GM23338 (cell line): Measurements from ENCODE around the gene GALK1. TPM values are rescaled to one million over a fixed set of nuclear protein-coding genes. Genes with fewer than 3 reads are reported as not detected.

Source experiments
- ATAC-seq: fragments of 200-7000 bp; cut with Tn5 transposase; 3 replicates; pipeline ENCODE4 v1.9.1; 2020
- DNase-seq: peaks from one replicate; pipeline ENCODE4 v3.0.0-alpha.2; 2015; ENCODE audit warnings: low spot score
- H2AFZ ChIP-seq: fragments of 200-600 bp; sonication (generic); 2 replicates; pipeline ENCODE4 v1.8.0; 2016; ENCODE audit warnings: antibody characterized with exemption, mild to moderate bottlenecking, moderate library complexity
- H3F3A ChIP-seq: fragments of 200-600 bp; sonication (generic); replicated peaks from 2 replicates; pipeline ENCODE4 v1.8.0; 2017; ENCODE audit warnings: antibody characterized with exemption, mixed run types, low read depth
- H3K27ac ChIP-seq: fragments of 200-600 bp; sonication (generic); 2 replicates; pipeline ENCODE4 v1.6.1; 2016; ENCODE audit warnings: low read depth
- H3K27me3 ChIP-seq: fragments of 200-600 bp; sonication (generic); 2 replicates; pipeline ENCODE4 v1.8.0; 2016; ENCODE audit warnings: mild to moderate bottlenecking, mixed run types, moderate library complexity; ENCODE audit not compliant: insufficient read depth
- H3K36me3 ChIP-seq: fragments of 200-600 bp; sonication (generic); 2 replicates; pipeline ENCODE4 v1.8.0; 2016; ENCODE audit warnings: mild to moderate bottlenecking; ENCODE audit not compliant: insufficient read depth
- H3K4me1 ChIP-seq: fragments of 200-600 bp; sonication (generic); 2 replicates; pipeline ENCODE4 v1.8.0; 2016; ENCODE audit warnings: mild to moderate bottlenecking, moderate library complexity; ENCODE audit not compliant: insufficient read depth
- H3K4me2 ChIP-seq: fragments of 200-600 bp; sonication (generic); 2 replicates; pipeline ENCODE4 v1.7.1; 2017; ENCODE audit warnings: mixed run types
- H3K4me3 ChIP-seq: fragments of 200-600 bp; sonication (generic); 2 replicates; pipeline ENCODE4 v1.6.1; 2016; ENCODE audit warnings: mixed run types
- H3K79me2 ChIP-seq: fragments of 200-600 bp; sonication (generic); replicated peaks from 2 replicates; pipeline ENCODE4 v1.8.0; 2017; ENCODE audit warnings: mild to moderate bottlenecking; ENCODE audit not compliant: insufficient read depth
- H3K9me2 ChIP-seq: fragments of 200-600 bp; sonication (generic); 2 replicates; pipeline ENCODE4 v1.8.0; 2017; ENCODE audit not compliant: insufficient read depth
- H4K20me1 ChIP-seq: fragments of 200-600 bp; sonication (generic); replicated peaks from 2 replicates; pipeline ENCODE4 v1.8.0; 2017; ENCODE audit warnings: mild to moderate bottlenecking; ENCODE audit not compliant: insufficient read depth
- H3K27ac Mint-ChIP-seq: 2 replicates; pipeline ENCODE4 v1.8.0; 2020; ENCODE audit warnings: inconsistent platforms, mild to moderate bottlenecking, moderate library complexity, mixed read lengths
- H3K27me3 Mint-ChIP-seq: 3 replicates; pipeline ENCODE4 v1.8.0; 2022; ENCODE audit warnings: low read depth, mild to moderate bottlenecking, moderate library complexity, mixed read lengths, inconsistent platforms; ENCODE audit not compliant: insufficient read depth, poor library complexity
- H3K36me3 Mint-ChIP-seq: 3 replicates; pipeline ENCODE4 v1.8.0; 2021; ENCODE audit warnings: low read depth, mild to moderate bottlenecking, inconsistent platforms, moderate library complexity, mixed read lengths
- H3K4me1 Mint-ChIP-seq: 3 replicates; pipeline ENCODE4 v1.8.0; 2020; ENCODE audit warnings: mild to moderate bottlenecking, inconsistent platforms, mixed read lengths
- H3K4me3 Mint-ChIP-seq: 3 replicates; pipeline ENCODE4 v1.8.0; 2021; ENCODE audit warnings: moderate library complexity, mild to moderate bottlenecking, inconsistent platforms, mixed read lengths
- H3K9me3 Mint-ChIP-seq: 3 replicates; pipeline ENCODE4 v1.8.0; 2020; ENCODE audit warnings: moderate library complexity, mild to moderate bottlenecking, inconsistent platforms, mixed read lengths
- ETS1 ChIP-seq: IDR thresholded peaks from 2 replicates; pipeline ENCODE4 v1.6.1; 2016; ENCODE audit warnings: antibody characterized with exemption
- EZH2 ChIP-seq: fragments of 200-600 bp; sonication (generic); IDR thresholded peaks from one replicate; pipeline ENCODE4 v1.8.0; 2017; ENCODE audit warnings: antibody characterized with exemption, mild to moderate bottlenecking, low read depth; ENCODE audit not compliant: unreplicated experiment
- EZH2phosphoT487 ChIP-seq: fragments of 200-600 bp; sonication (generic); IDR thresholded peaks from one replicate; pipeline ENCODE4 v1.8.1; 2018; ENCODE audit warnings: antibody characterized with exemption; ENCODE audit not compliant: unreplicated experiment
- NANOG ChIP-seq: IDR thresholded peaks from 2 replicates; pipeline ENCODE4 v1.6.1; 2016; ENCODE audit warnings: antibody characterized with exemption, borderline replicate concordance
- POLR2AphosphoS5 ChIP-seq: IDR thresholded peaks from 2 replicates; pipeline ENCODE4 v1.6.1; 2016; ENCODE audit warnings: antibody characterized with exemption, low read depth
- STAT1 ChIP-seq: IDR thresholded peaks from one replicate; pipeline ENCODE4 v1.6.1; 2016; ENCODE audit warnings: antibody characterized with exemption; ENCODE audit not compliant: unreplicated experiment
- ZNF114 ChIP-seq: fragments of 250-450 bp; sonication (Bioruptor Pico); IDR thresholded peaks from 2 replicates; pipeline ENCODE4 v1.5.0; 2020; ENCODE audit warnings: mild to moderate bottlenecking, moderate library complexity
- ZNF331 ChIP-seq: fragments of 250-450 bp; sonication (Bioruptor Pico); IDR thresholded peaks from 2 replicates; pipeline ENCODE4 v1.5.0; 2020; ENCODE audit warnings: low read depth, mild to moderate bottlenecking, moderate library complexity
- polyA plus RNA-seq: library from polyadenylated mRNA; unstranded; fragments of >200 nt; fragmentation: Nextera tagmentation; extraction: Ambion mirVana; gene quantifications from 2 replicates; pipeline ENCODE4 v1.2.1, GENCODE V29; 2016
- total RNA-seq: library from RNA; depleted of rRNA; stranded (reverse); fragments of >200 nt; shearing (Covaris generic); gene quantifications from 2 replicates; pipeline ENCODE4 v1.2.3, GENCODE V29; 2014

The GALK1 gene
- total and polyA plus RNA-seq, 2 experiments from 2014 or later: 30.5 to 31.7 TPM

GRCh38 chr17:75737133-75737962 lies 27.6 kb downstream of the GALK1 start:
- H2AFZ ChIP-seq: no peak overlapping the region
- ATAC-seq (no peak), DNase-seq (no peak)
- H3F3A ChIP-seq: no peaks in the 10 kb centered on the region
- Mint-ChIP-seq H3K36me3 (no peaks in the 10 kb centered on the region; the same call in 2 of the 3 replicates), H3K4me1 (0 out of 3 replicates have a peak, but pooled peaks cover 6% of the 10 kb centered on the region), H3K4me3 (no peak overlapping the region), H3K27me3 (peaks cover 4% of the 10 kb centered on the region), H3K9me3 (no peaks in the 10 kb centered on the region), H3K27ac (no peak overlapping the region)
- H3K27me3 ChIP-seq: no peaks in the 10 kb centered on the region
- no peak for TF ChIP-seq STAT1
- TF ChIP-seq ETS1: no peak
- no peak for TF ChIP-seq NANOG
- no peak for TF ChIP-seq EZH2
- TF ChIP-seq EZH2phosphoT487: no peak
- no peak for TF ChIP-seq POLR2AphosphoS5
- no peak for TF ChIP-seq ZNF114 (CRISPR knock-in tag)
- TF ChIP-seq ZNF331 (CRISPR knock-in tag): no peak
- H3K36me3 ChIP-seq: no peaks in the 10 kb centered on the region
- H3K27ac ChIP-seq: no peak overlapping the region
- no peaks in the 10 kb centered on the region for H4K20me1 ChIP-seq
- no peaks in the 10 kb centered on the region for H3K4me1 ChIP-seq
- H3K79me2 ChIP-seq: no peaks in the 10 kb centered on the region
- no peak overlapping the region for H3K4me3 ChIP-seq
- H3K4me2 ChIP-seq: no peak overlapping the region
- H3K9me2 ChIP-seq: no peaks in the 10 kb centered on the region

- Histone ChIP-seq H3K27me3 (no peaks in the 10 kb centered on the region), H3K4me2 (no peak overlapping the region), H4K20me1 (no peaks in the 10 kb centered on the region), H3K4me3 (no peak overlapping the region), H3K36me3 (no peaks in the 10 kb centered on the region), H3K27ac (no peak overlapping the region), H3K9me2 (no peaks in the 10 kb centered on the region), H3K4me1 (no peaks in the 10 kb centered on the region), H2AFZ (no peak overlapping the region), H3K79me2 (no peaks in the 10 kb centered on the region), H3F3A (no peaks in the 10 kb centered on the region)
- Mint-ChIP-seq H3K4me3 (no peak overlapping the region), H3K4me1 (0 out of 3 replicates have a peak, but pooled peaks cover 6% of the 10 kb centered on the region), H3K9me3 (no peaks in the 10 kb centered on the region), H3K27ac (peak overlapping the region; percentile 30; the same call in 1 of the 2 replicates), H3K27me3 (peaks cover 4% of the 10 kb centered on the region), H3K36me3 (no peaks in the 10 kb centered on the region; the same call in 2 of the 3 replicates)
- ATAC-seq (no peak), DNase-seq (no peak)
- TF ChIP-seq ETS1: no peak
- TF ChIP-seq ZNF331 (CRISPR knock-in tag): no peak
- no peak for TF ChIP-seq STAT1
- no peak for TF ChIP-seq ZNF114 (CRISPR knock-in tag)
Measured at GRCh38 chr17:75736173-75736835, 28.7 kb downstream of the GALK1 start.
